ENCODE data around the gene MYPOP. TPM values are rescaled to one million over a fixed set of nuclear protein-coding genes. Genes with fewer than 3 reads are reported as not detected.
"Not testable (repeated sequence)": the region's sequence is repeated elsewhere in the genome, so short reads cannot be mapped to it uniquely, and the experiment has no call there.

Gene MYPOP
- total RNA-seq, 4 donors from 2014 or later, result 5.5 to 26.9 (median 8.9) TPM

DNA sequence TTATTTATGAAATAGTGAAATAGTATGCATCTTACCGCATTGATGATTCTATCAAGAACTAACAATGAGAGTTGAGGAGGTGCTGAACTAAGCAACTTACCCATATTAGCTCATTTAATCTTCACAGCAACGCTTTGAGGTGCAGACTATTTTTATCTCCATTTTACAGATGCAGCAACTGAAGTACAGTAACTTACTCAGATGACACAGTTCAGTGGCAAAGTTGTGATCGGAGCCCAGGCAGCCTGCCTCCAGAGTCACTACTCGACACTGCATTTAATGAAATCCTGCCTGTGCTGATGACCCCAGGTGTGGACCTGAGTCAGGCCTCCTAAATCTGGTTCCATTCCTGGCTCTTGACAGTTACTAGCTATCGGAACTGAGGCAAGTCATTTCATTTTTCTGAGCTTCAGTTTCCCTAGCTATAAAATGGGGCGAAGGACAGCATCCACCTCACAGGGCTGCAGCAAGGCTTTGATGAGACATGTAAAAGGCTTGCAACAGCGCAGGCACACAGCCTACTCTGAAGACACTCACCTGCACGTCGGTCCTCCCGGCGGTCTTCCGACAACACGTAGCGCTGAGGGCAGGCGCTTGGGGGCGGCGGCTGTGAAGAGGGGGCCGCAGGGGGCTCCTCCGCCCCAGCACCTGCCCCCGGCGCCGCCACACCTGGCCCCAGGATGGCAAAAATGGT, 1.5 kb downstream of the MYPOP start:
- WGBS, 2 donors (ENCODE audit: low coverage in 1 of 2), result 73 to 85% methylated on average over 2 to 22 of the region's 22 CpGs

DNA sequence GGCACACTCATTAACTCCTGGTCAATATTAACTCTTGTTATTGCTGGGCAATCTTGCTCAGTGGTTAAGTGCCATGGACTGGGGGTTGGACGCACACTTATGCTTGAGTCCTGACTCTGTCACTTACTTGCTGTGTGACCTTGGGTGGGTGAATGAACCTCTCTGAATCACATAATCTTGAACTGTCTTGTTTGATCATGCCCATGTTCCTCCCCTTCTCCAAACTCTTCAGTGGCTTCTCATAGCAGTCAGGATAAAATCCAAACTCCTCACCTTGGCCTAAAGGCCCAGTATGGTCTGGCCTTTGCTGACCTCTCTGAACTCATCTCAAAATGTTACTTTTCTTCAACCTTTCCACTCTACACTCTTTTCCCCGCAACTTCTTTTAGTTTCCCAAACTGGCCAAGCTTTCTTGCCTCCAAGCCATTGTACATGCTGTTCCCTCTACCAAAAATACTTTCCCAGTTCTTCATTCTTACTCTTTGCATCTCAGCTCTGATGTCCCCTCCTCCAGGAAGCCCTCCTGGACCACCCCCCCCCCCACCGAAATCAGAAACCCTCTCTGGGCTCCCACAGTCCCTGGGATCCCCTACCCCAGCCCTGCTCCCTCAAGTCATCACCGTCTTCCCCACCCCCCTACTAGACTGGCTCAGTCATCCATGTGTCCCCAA, 2.4 kb downstream of the MYPOP start:
- 84 to 93% methylated on average over 3 to 4 of the region's 4 CpGs for WGBS, 2 donors (ENCODE audit: low coverage in 1 of 2)
- TF ChIP-seq POLR2AphosphoS5 (IDR thresholded peaks at IDR 0.05) (no peak), POLR2A (IDR thresholded peaks at IDR 0.05) (no peak), EP300 (IDR thresholded peaks at IDR 0.05; ENCODE audit: low read depth) (no peak)
- TF ChIP-seq, protein P1, sequence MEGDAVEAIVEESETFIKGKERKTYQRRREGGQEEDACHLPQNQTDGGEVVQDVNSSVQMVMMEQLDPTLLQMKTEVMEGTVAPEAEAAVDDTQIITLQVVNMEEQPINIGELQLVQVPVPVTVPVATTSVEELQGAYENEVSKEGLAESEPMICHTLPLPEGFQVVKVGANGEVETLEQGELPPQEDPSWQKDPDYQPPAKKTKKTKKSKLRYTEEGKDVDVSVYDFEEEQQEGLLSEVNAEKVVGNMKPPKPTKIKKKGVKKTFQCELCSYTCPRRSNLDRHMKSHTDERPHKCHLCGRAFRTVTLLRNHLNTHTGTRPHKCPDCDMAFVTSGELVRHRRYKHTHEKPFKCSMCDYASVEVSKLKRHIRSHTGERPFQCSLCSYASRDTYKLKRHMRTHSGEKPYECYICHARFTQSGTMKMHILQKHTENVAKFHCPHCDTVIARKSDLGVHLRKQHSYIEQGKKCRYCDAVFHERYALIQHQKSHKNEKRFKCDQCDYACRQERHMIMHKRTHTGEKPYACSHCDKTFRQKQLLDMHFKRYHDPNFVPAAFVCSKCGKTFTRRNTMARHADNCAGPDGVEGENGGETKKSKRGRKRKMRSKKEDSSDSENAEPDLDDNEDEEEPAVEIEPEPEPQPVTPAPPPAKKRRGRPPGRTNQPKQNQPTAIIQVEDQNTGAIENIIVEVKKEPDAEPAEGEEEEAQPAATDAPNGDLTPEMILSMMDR (IDR thresholded peaks at IDR 0.05), result no peak
- no peaks in the 10 kb centered on the region for H3K27me3 ChIP-seq
- H3K9me3 ChIP-seq, result no peaks in the 10 kb centered on the region
- in situ Hi-C loops (cut with MboI; ENCODE audit: low pct_ligation_motif_present in 1 of 4, low pct_unique_long_range_greater_than_20kb in 1 of 4, low sequenced_read_pairs in 3 of 4), result no loop called here
- DNase-seq, result no peak
- H3K4me1 ChIP-seq, result peaks cover 13 to 29% (median 22%) of the 10 kb centered on the region in 4 donors
- peaks cover 0 to 9% (median 0%) of the 10 kb centered on the region in 4 donors for H3K36me3 ChIP-seq
- no peak overlapping the region for H3K4me3 ChIP-seq
- intact Hi-C loops (cut with DNase I; ENCODE audit: low total_unique reads), result no loop called here
- H3K27ac ChIP-seq, result no peak overlapping the region

More for the DNA sequence above, 1.5 kb downstream of the MYPOP start:
- no peak for TF ChIP-seq EP300 (IDR thresholded peaks at IDR 0.05; ENCODE audit: low read depth)
- TF ChIP-seq POLR2A (IDR thresholded peaks at IDR 0.05), result no peak
- TF ChIP-seq POLR2AphosphoS5 (IDR thresholded peaks at IDR 0.05), result no peak
- TF ChIP-seq, protein P1 (IDR thresholded peaks at IDR 0.05), result no peak
- Histone ChIP-seq H3K9me3 (no peaks in the 10 kb centered on the region), H3K4me3 (peak overlapping the region; percentile 56 to 94 (median 79)), H3K27ac (peak overlapping the region in 1 of 4 donors; percentile 83), H3K36me3 (peaks cover 0 to 9% (median 0%) of the 10 kb centered on the region in 4 donors), H3K27me3 (no peaks in the 10 kb centered on the region), H3K4me1 (peaks cover 13 to 29% (median 22%) of the 10 kb centered on the region in 4 donors)
- no peak for DNase-seq
- intact Hi-C loops (cut with DNase I; ENCODE audit: low total_unique reads), result no loop called here
- in situ Hi-C loops (cut with MboI; ENCODE audit: low pct_ligation_motif_present in 1 of 4, low pct_unique_long_range_greater_than_20kb in 1 of 4, low sequenced_read_pairs in 3 of 4), result no loop called here

DNA sequence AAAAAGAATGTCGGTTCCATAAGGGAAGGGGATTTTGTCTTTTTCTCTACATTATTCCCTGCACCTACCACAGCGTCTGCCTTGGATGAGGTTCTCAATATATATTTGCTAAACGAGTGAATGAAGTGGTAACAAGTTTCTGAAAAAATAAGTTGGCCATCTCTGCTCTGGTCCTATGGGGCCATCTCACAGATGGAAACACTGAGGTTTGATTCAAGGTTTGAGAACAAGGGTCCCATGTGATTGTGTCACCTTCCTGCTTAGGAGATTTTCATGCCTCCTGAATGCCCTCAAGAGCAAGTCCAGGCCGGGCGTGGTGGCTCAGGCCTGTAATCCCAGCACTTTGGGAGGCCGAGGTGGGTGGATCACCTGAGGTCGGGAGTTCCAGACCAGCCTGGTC, 3.2 kb downstream of the MYPOP start:
- H3K9me3 ChIP-seq, result no peaks in the 10 kb centered on the region
- in situ Hi-C loops (cut with MboI; ENCODE audit: low pct_ligation_motif_present in 1 of 4, low pct_unique_long_range_greater_than_20kb in 1 of 4, low sequenced_read_pairs in 3 of 4), result no loop called here
- H3K27me3 ChIP-seq, result no peaks in the 10 kb centered on the region
- H3K36me3 ChIP-seq, result peaks cover 0 to 9% (median 0%) of the 10 kb centered on the region in 4 donors
- H3K27ac ChIP-seq, result no peak overlapping the region
- 89 to 93% methylated on average over 3 to 7 of the region's 7 CpGs for WGBS, 2 donors (ENCODE audit: low coverage in 1 of 2)
- intact Hi-C loops (cut with DNase I; ENCODE audit: low total_unique reads), result no loop called here
- TF ChIP-seq POLR2AphosphoS5 (IDR thresholded peaks at IDR 0.05) (no peak), POLR2A (IDR thresholded peaks at IDR 0.05) (no peak), EP300 (IDR thresholded peaks at IDR 0.05; ENCODE audit: low read depth) (no peak)
- TF ChIP-seq, protein P1 (IDR thresholded peaks at IDR 0.05), result no peak
- peaks cover 13 to 29% (median 22%) of the 10 kb centered on the region in 4 donors for H3K4me1 ChIP-seq
- no peak for DNase-seq
- no peak overlapping the region for H3K4me3 ChIP-seq

DNA sequence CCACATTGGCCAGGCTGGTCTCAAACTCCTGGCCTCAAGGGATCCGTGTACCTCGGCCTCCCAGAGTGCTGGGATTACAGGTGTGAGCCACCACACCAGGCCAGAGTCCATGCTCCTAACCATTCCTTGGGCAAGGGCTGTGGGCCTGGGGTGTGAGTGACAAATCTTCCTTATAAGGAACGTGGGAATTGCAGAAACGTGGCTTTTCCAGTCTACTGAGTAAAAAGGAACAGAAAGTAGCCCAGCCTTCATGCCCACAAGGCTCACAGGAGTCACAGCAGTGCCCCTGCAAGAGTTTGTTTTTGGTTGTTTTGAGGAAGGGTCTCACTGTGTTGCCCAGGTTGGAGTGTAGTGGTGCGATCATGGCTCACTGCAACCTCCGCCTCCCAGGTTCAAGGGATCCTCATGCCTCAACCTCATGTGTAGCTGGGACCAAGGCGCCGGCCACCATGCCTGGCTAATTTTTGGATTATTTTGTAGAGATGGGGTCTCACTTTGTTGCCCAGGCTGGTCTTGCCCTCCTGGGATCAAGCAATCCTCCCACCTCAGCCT, 5.1 kb downstream of the MYPOP start:
- no peak for DNase-seq
- Histone ChIP-seq H3K4me3 (no peak overlapping the region), H3K27me3 (no peaks in the 10 kb centered on the region), H3K9me3 (no peaks in the 10 kb centered on the region), H3K27ac (no peak overlapping the region), H3K4me1 (peaks cover 8 to 22% (median 15%) of the 10 kb centered on the region in 4 donors), H3K36me3 (peaks cover 0 to 9% (median 0%) of the 10 kb centered on the region in 4 donors)
- WGBS, 2 donors (ENCODE audit: low coverage in 1 of 2), result 88% methylated on average over 8 of the region's 8 CpGs; no CpG with 5 or more reads in 1 of the 2 donors
- intact Hi-C loops (cut with DNase I; ENCODE audit: low total_unique reads), result no loop called here
- TF ChIP-seq, protein P1 (IDR thresholded peaks at IDR 0.05), result no peak
- no peak for TF ChIP-seq POLR2AphosphoS5 (IDR thresholded peaks at IDR 0.05)
- no peak for TF ChIP-seq POLR2A (IDR thresholded peaks at IDR 0.05)
- no peak for TF ChIP-seq EP300 (IDR thresholded peaks at IDR 0.05; ENCODE audit: low read depth)
- in situ Hi-C loops (cut with MboI; ENCODE audit: low pct_ligation_motif_present in 1 of 4, low pct_unique_long_range_greater_than_20kb in 1 of 4, low sequenced_read_pairs in 3 of 4), result no loop called here

DNA sequence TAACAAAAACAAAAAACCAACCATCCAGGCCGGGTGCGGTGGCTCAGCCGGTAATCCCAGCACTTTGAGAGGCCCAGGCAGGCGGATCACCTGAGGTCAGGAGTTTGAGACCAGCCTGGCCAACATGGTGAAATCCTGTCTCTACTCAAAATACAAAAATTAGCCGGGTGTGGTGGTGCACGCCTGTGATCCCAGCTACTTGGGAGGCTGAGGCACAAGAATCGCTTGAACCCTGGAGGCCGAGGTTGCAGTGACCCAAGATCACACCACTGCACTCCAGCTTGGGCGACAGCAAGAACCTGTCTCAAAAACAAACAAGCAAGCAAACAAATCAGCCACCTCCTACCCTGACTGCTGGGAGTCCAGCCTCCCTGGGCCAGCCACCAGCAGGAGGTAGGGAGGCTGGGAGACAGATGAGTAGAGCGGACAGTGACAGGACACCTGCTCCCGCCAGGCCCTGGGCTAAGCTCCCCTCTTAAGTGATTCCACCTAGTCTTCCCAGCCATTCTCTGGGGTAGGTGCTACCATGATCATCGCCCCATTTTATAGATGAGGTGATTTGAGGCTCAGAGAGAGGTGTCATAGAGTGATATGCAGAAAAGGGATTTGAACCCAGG, 6.3 kb downstream of the MYPOP start:
- H3K4me3 ChIP-seq; DNase-seq; H3K36me3 ChIP-seq; intact Hi-C loops (cut with DNase I; ENCODE audit: low total_unique reads); H3K27ac ChIP-seq; H3K27me3 ChIP-seq; H3K9me3 ChIP-seq; in situ Hi-C loops (cut with MboI; ENCODE audit: low pct_ligation_motif_present in 1 of 4, low pct_unique_long_range_greater_than_20kb in 1 of 4, low sequenced_read_pairs in 3 of 4): not testable (repeated sequence)
- H3K4me1 ChIP-seq, result peaks cover 6 to 11% (median 7%) of the 10 kb centered on the region in 4 donors
- WGBS, 2 donors (ENCODE audit: low coverage in 1 of 2), result 95% methylated on average over 12 of the region's 12 CpGs; no CpG with 5 or more reads in 1 of the 2 donors

Measured in transverse colon (tissue), 4 donors.